Measurements from ENCODE around the gene KDM5C.
A peak's percentile ranks its signal among the peaks of the same experiment; 100 is the strongest.

KDM5C gene

GRCh38 chrX:53224860-53225797 is at the start of gene KDM5C:
Gene KDM5C, minus strand, starts transcription at chrX:53225207. Its CDS starts 318 bp downstream, at chrX:53224889.
- peak; percentile 93 for DNase-seq

GRCh38 chrX:53272808-53273337 is 47.9 kb upstream of the KDM5C start:
- no peak for DNase-seq

- no peak for DNase-seq
Observed at GRCh38 chrX:53269536-53270107, 44.6 kb upstream of the KDM5C start.

- no peak for DNase-seq
Observed at GRCh38 chrX:53268173-53268572, 43.2 kb upstream of the KDM5C start.

GRCh38 chrX:53266914-53267313 is 41.9 kb upstream of the KDM5C start:
- DNase-seq: no peak

- DNase-seq: no peak
Observed at GRCh38 chrX:53265771-53266574, 41.0 kb upstream of the KDM5C start.

GRCh38 chrX:53263597-53264094 is 38.6 kb upstream of the KDM5C start:
- DNase-seq: peak; percentile 34

GRCh38 chrX:53262918-53263394 is 37.9 kb upstream of the KDM5C start:
- DNase-seq: peak; percentile 34

GRCh38 chrX:53262189-53262917 is 37.3 kb upstream of the KDM5C start:
- no peak for DNase-seq

- no peak for DNase-seq
Observed at GRCh38 chrX:53261355-53261972, 36.5 kb upstream of the KDM5C start.

- no peak for DNase-seq
Observed at GRCh38 chrX:53260836-53261235, 35.8 kb upstream of the KDM5C start.

- DNase-seq: no peak
Observed at GRCh38 chrX:53257670-53258423, 32.8 kb upstream of the KDM5C start.

- no peak for DNase-seq
Observed at GRCh38 chrX:53257166-53257565, 32.2 kb upstream of the KDM5C start.

- no peak for DNase-seq
Observed at GRCh38 chrX:53256446-53257041, 31.5 kb upstream of the KDM5C start.

- no peak for DNase-seq
Observed at GRCh38 chrX:53255738-53256191, 30.8 kb upstream of the KDM5C start.

GRCh38 chrX:53254570-53255461 is 29.8 kb upstream of the KDM5C start:
- DNase-seq: no peak

- no peak for DNase-seq
Observed at GRCh38 chrX:53253293-53254020, 28.4 kb upstream of the KDM5C start.

- DNase-seq: no peak
Observed at GRCh38 chrX:53251307-53251706, 26.3 kb upstream of the KDM5C start.

GRCh38 chrX:53250556-53250955 is 25.5 kb upstream of the KDM5C start:
- no peak for DNase-seq
